ENCODE results near the gene RTN3.

GRCh38 chr11:63663809-63664208 is 17.5 kb upstream of the RTN3 start:
- TF ChIP-seq CTCF (IDR thresholded peaks at IDR 0.05): no peak
- no peak for TF ChIP-seq POLR2A (IDR thresholded peaks at IDR 0.05)
